Gastrocnemius medialis (tissue), 4 donors: ENCODE data around the gene BCL2L2. TPM values are rescaled to one million over a fixed set of nuclear protein-coding genes. Genes with fewer than 3 reads are reported as not detected.
A peak's percentile ranks its signal among the peaks of the same experiment; 100 is the strongest.

ENCODE experiments used
- ATAC-seq, 2 donors: fragments of 150-250 bp; one replicate each; pipeline ENCODE4 v1.9.1; 2016
- DNase-seq, 2 donors: peaks; one replicate each; pipeline ENCODE4 v3.0.0-alpha.2; 2019
- H3K27ac ChIP-seq, 4 donors: fragments of 200-600 bp; sonication (generic); 1 replicate in 1 of 4; 2 replicates in 3 of 4; pipeline ENCODE4 v1.5.1; 2016 to 2018; ENCODE audit warnings: mild to moderate bottlenecking in 2 of 4, moderate library complexity in 1 of 4
- H3K27me3 ChIP-seq, 3 donors: fragments of 200-600 bp; sonication (generic) in 2 of 3; 1 replicate in 1 of 3; 2 replicates in 2 of 3; pipeline versions ENCODE4 v1.5.1 to v1.6.0; 2016 to 2019; ENCODE audit warnings: mild to moderate bottlenecking in 1 of 3, moderate library complexity in 1 of 3
- H3K36me3 ChIP-seq, 2 donors: fragments of 200-600 bp; sonication (generic) in 1 of 2; one replicate each; pipeline ENCODE4 v1.5.1; 2017 to 2018
- H3K4me1 ChIP-seq, 2 donors: fragments of 200-600 bp; sonication (generic) in 1 of 2; one replicate each; pipeline ENCODE4 v1.5.1; 2016 to 2017; ENCODE audit warnings: mild to moderate bottlenecking in 2 of 2
- H3K4me3 ChIP-seq, 4 donors: fragments of 200-600 bp; sonication (generic) in 3 of 4; 1 replicate in 1 of 4; 2 replicates in 3 of 4; pipeline ENCODE4 v1.5.1; 2016 to 2019; ENCODE audit warnings: mild to moderate bottlenecking in 2 of 4
- H3K9me3 ChIP-seq, 3 donors: fragments of 200-600 bp; sonication (generic) in 2 of 3; 1 replicate in 1 of 3; 2 replicates in 2 of 3; pipeline ENCODE4 v1.5.1; 2016 to 2019
- POLR2A ChIP-seq, 2 donors: fragments of 450-650 bp; IDR thresholded peaks; one replicate each; pipeline ENCODE4 v1.6.1; 2017; ENCODE audit warnings: antibody characterized with exemption in 2 of 2, mild to moderate bottlenecking in 2 of 2, moderate library complexity in 2 of 2
- in situ Hi-C, 4 donors: fragments of 200-750 bp; cut with MboI; loops; one replicate each; pipeline versions ENCODE4 v1.15.0 to v1.8.0; 2017; ENCODE audit warnings: low sequenced_read_pairs in 4 of 4
- intact Hi-C: fragments of 100-400 bp; cut with DNase I; formaldehyde crosslinking; loops from one replicate; pipeline ENCODE4 v1.15.1; 2023; ENCODE audit warnings: low total_unique reads
- total RNA-seq, 4 donors: library from RNA; depleted of rRNA; stranded (reverse); fragments of >200 nt; gene quantifications; one replicate each; pipeline versions ENCODE4 v1.1.0 to v1.2.3, GENCODE V29; 2016
- TF ChIP-seq, protein P1 (sequence below), 5 experiments: fragments of 450-650 bp in 3 of 5; fragments of 200-600 bp in 2 of 5; sonication (generic) in 2 of 5; IDR thresholded peaks in 4 of 5; conservative IDR thresholded peaks in 1 of 5; 1 replicate in 4 of 5; 2 replicates in 1 of 5; pipeline ENCODE4 v1.5.1; 2016 to 2019; ENCODE audit warnings: antibody characterized with exemption in 5 of 5, mild to moderate bottlenecking in 3 of 5, moderate library complexity in 3 of 5

BCL2L2 gene
- total RNA-seq, 4 donors from 2014 or later: 13.4 to 24.9 (median 23.8) TPM

DNA sequence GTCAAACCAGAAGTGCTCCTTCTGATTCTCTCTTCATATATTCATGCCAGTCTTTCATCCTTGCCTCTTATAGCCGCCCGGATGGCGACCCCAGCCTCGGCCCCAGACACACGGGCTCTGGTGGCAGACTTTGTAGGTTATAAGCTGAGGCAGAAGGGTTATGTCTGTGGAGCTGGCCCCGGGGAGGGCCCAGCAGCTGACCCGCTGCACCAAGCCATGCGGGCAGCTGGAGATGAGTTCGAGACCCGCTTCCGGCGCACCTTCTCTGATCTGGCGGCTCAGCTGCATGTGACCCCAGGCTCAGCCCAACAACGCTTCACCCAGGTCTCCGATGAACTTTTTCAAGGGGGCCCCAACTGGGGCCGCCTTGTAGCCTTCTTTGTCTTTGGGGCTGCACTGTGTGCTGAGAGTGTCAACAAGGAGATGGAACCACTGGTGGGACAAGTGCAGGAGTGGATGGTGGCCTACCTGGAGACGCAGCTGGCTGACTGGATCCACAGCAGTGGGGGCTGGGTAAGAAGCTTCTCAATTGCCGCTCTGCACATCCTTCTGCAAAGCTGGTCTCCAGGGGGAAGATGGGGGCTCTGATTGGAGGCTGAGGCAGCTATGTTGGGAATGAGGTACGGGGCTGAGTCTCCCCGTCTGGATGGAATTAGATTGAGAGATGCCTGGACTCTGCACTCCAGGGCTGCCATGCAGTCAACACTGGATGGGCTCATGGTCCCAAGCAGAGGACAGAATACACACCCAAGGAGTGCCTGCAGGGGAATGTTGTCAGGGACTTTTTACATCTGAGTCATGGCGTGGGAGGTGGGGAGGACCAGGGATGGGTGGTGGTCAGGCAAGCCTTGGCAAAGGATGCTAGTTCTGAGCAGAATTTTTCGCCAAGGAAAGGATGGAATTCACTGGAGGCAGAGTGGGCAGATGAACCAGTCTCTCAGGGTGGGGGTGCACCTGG is 1.3 kb downstream of the BCL2L2 start:
- peaks cover 21 to 23% of the 10 kb centered on the region in 2 donors for H3K4me1 ChIP-seq
- intact Hi-C loops (loop anchor here (10.0 kb wide), 1 partner anchor 713 kb away; the partner anchor contains the start of gene ABHD4), in situ Hi-C loops (loop anchor here in 2 of 4 donors (25.0 kb wide), 3 partner anchors 721 to 1129 kb away; partner anchors contain the start of genes ABHD4 (in 1 of the 2), CBLN3 (in 1 of the 2), DAD1 (in 1 of the 2) and EMC9 (in 1 of the 2))
- no peaks in the 10 kb centered on the region for H3K9me3 ChIP-seq
- peaks cover 0 to 26% of the 10 kb centered on the region in 2 donors for H3K36me3 ChIP-seq
- TF ChIP-seq, protein P1, sequence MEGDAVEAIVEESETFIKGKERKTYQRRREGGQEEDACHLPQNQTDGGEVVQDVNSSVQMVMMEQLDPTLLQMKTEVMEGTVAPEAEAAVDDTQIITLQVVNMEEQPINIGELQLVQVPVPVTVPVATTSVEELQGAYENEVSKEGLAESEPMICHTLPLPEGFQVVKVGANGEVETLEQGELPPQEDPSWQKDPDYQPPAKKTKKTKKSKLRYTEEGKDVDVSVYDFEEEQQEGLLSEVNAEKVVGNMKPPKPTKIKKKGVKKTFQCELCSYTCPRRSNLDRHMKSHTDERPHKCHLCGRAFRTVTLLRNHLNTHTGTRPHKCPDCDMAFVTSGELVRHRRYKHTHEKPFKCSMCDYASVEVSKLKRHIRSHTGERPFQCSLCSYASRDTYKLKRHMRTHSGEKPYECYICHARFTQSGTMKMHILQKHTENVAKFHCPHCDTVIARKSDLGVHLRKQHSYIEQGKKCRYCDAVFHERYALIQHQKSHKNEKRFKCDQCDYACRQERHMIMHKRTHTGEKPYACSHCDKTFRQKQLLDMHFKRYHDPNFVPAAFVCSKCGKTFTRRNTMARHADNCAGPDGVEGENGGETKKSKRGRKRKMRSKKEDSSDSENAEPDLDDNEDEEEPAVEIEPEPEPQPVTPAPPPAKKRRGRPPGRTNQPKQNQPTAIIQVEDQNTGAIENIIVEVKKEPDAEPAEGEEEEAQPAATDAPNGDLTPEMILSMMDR (IDR thresholded peaks at IDR 0.05 in 4 of 5, conservative IDR thresholded peaks at IDR 0.05 in 1 of 5): no peak
- TF ChIP-seq POLR2A (IDR thresholded peaks at IDR 0.05): no peak
- peak overlapping the region; percentile 85 to 90 (median 86) for H3K27ac ChIP-seq
- ATAC-seq (no peak), DNase-seq (no peak)
- no peaks in the 10 kb centered on the region for H3K27me3 ChIP-seq
- H3K4me3 ChIP-seq: peak overlapping the region in 3 of 4 donors; percentile 66 to 75 (median 69)

DNA sequence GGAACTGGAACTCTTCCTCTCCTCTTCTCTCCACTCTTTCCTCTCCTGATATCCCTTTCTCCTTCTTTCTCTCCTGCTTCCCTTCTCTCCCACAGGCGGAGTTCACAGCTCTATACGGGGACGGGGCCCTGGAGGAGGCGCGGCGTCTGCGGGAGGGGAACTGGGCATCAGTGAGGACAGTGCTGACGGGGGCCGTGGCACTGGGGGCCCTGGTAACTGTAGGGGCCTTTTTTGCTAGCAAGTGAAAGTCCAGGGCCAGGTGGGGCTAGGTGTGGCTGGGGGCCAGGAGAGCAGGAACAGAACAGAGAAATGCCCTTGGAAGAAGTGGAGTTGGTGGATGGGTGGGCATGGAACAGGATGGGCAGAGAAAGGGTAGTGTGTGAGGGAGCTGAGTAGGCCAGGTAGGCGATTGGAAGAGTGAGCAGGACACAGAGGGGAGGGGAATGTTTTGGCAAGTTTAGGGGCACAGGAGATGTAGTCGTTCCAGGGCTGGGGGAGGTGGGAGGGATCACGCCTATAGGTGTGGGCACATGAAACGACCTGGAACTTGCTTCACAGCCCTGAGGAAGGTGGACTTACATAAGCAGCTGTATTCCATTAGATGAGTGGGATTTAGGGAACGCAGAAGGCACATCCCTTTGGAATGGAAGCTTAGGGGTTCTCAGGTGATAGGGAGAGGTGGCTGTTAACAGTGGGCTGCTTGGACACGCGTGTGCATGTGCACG is 2.2 kb downstream of the BCL2L2 start:
- in situ Hi-C loops: loop anchor here in 2 of 4 donors (25.0 kb wide), 3 partner anchors 722 to 1128 kb away; partner anchors contain the start of genes ABHD4 (in 1 of the 2), CBLN3 (in 1 of the 2), DAD1 (in 1 of the 2) and EMC9 (in 1 of the 2)
- no peaks in the 10 kb centered on the region for H3K27me3 ChIP-seq
- H3K4me3 ChIP-seq: no peak overlapping the region
- H3K4me1 ChIP-seq: peaks cover 19 to 20% of the 10 kb centered on the region in 2 donors
- DNase-seq: no peak
- no peak overlapping the region for H3K27ac ChIP-seq
- ATAC-seq: no peak
- no peaks in the 10 kb centered on the region for H3K9me3 ChIP-seq
- TF ChIP-seq POLR2A (IDR thresholded peaks at IDR 0.05): no peak
- TF ChIP-seq, protein P1 (IDR thresholded peaks at IDR 0.05 in 4 of 5, conservative IDR thresholded peaks at IDR 0.05 in 1 of 5): no peak
- peaks cover 0 to 26% of the 10 kb centered on the region in 2 donors for H3K36me3 ChIP-seq
- intact Hi-C loops: loop anchor here (10.0 kb wide), 1 partner anchor 714 kb away; the partner anchor contains the start of gene ABHD4

DNA sequence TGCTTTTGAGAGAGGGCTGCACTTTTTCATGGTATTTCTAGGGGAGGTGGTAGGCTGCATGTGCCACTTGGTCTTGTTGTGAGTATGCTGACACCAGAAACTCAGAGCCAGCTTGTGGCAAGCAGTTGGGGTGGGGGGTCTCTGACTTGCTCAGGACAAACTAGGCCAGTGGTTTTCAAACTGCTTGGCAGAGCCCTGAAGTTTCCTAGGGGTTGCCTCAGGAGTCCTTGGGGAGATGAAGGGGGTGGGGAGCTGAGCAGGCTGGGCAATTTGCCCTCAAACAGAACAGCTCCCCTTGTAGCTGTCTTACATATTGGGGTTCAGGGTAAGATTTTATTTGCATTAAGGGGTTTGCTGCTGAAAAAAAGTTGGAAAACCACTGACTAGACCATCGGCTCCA is 3.9 kb downstream of the BCL2L2 start:
- DNase-seq: no peak
- TF ChIP-seq, protein P1 (IDR thresholded peaks at IDR 0.05 in 4 of 5, conservative IDR thresholded peaks at IDR 0.05 in 1 of 5): no peak
- H3K36me3 ChIP-seq: peaks cover 0 to 26% of the 10 kb centered on the region in 2 donors
- intact Hi-C loops (no loop called here), in situ Hi-C loops (loop anchor here in 2 of 4 donors (25.0 kb wide), 3 partner anchors 723 to 1127 kb away; partner anchors contain the start of genes ABHD4 (in 1 of the 2), CBLN3 (in 1 of the 2), DAD1 (in 1 of the 2) and EMC9 (in 1 of the 2))
- ATAC-seq: no peak
- H3K27ac ChIP-seq: no peak overlapping the region
- no peaks in the 10 kb centered on the region for H3K9me3 ChIP-seq
- no peak overlapping the region for H3K4me3 ChIP-seq
- H3K4me1 ChIP-seq: peaks cover 18 to 19% of the 10 kb centered on the region in 2 donors
- H3K27me3 ChIP-seq: no peaks in the 10 kb centered on the region

DNA sequence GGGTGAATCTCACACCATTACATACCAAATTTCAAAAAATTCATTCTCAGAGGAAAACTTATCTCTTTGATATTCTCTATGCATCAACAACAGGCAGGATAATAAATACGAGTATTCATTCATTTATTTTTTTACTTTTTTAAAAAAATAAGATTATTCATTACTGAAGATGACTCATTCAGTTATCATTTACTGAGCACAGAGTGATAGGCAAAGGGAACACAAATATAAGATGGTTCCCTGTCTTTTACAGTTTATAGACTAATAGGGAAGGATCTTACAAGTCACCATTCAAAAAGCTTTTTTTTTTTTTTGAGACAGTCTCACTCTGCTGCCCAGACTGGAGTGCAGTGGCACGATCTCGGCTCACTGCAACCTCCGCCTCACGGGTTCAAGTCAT is 9.7 kb downstream of the BCL2L2 start:
- Histone ChIP-seq H3K9me3 (no peaks in the 10 kb centered on the region), H3K27ac (no peak overlapping the region), H3K4me1 (peaks cover 0 to 7% of the 10 kb centered on the region in 2 donors), H3K36me3 (peaks cover 0 to under 1% of the 10 kb centered on the region in 2 donors), H3K4me3 (no peak overlapping the region), H3K27me3 (no peaks in the 10 kb centered on the region)
- ATAC-seq (no peak), DNase-seq (no peak)
- in situ Hi-C loops (loop anchor here in 2 of 4 donors (25.0 kb wide), 3 partner anchors 729 to 1121 kb away; partner anchors contain the start of genes ABHD4 (in 1 of the 2), CBLN3 (in 1 of the 2), DAD1 (in 1 of the 2) and EMC9 (in 1 of the 2)), intact Hi-C loops (no loop called here)
- TF ChIP-seq, protein P1 (IDR thresholded peaks at IDR 0.05 in 4 of 5, conservative IDR thresholded peaks at IDR 0.05 in 1 of 5): no peak
- TF ChIP-seq POLR2A (IDR thresholded peaks at IDR 0.05): no peak
